ENCODE measurements around the gene NCAPD3.
"Not testable (repeated sequence)": the region's sequence is repeated elsewhere in the genome, so short reads cannot be mapped to it uniquely, and the experiment has no call there.

The NCAPD3 gene

GRCh38 chr11:134131628-134132244 lies 92.0 kb downstream of the NCAPD3 start:
- no peak for DNase-seq (ENCODE audit: low spot score)

GRCh38 chr11:134126217-134126822 lies 97.4 kb downstream of the NCAPD3 start:
- no peak for DNase-seq (ENCODE audit: low spot score)

- no peak for DNase-seq (ENCODE audit: low spot score)
Observed at GRCh38 chr11:134125507-134125906, 98.3 kb downstream of the NCAPD3 start.

GRCh38 chr11:134124660-134125451 lies 98.9 kb downstream of the NCAPD3 start:
- DNase-seq (ENCODE audit: low spot score): no peak

GRCh38 chr11:134120921-134121526 lies 102.7 kb downstream of the NCAPD3 start:
- DNase-seq (ENCODE audit: low spot score): no peak

GRCh38 chr11:134120143-134120850 lies 103.5 kb downstream of the NCAPD3 start:
- DNase-seq (ENCODE audit: low spot score): no peak

GRCh38 chr11:134119094-134119493 lies 104.7 kb downstream of the NCAPD3 start:
- DNase-seq (ENCODE audit: low spot score): no peak

GRCh38 chr11:134118006-134118405 lies 105.8 kb downstream of the NCAPD3 start:
- DNase-seq (ENCODE audit: low spot score): no peak

GRCh38 chr11:134116210-134116609 lies 107.6 kb downstream of the NCAPD3 start:
- DNase-seq (ENCODE audit: low spot score): no peak

- DNase-seq (ENCODE audit: low spot score): not testable (repeated sequence)
Observed at GRCh38 chr11:134113787-134114186, 110.0 kb downstream of the NCAPD3 start.

- no peak for DNase-seq (ENCODE audit: low spot score)
Observed at GRCh38 chr11:134110252-134110815, 113.4 kb downstream of the NCAPD3 start.

Measured in HuH-7 (cell line).